Hematopoietic multipotent progenitor cell treated with erythropoietin and hydrocortisone succinate and interleukin-3 and kit ligand, for 8 days (in vitro differentiated cells): ENCODE data around the gene CD300LD.
"Not testable (repeated sequence)": the region's sequence is repeated elsewhere in the genome, so short reads cannot be mapped to it uniquely, and the experiment has no call there.

Experiments used
- DNase-seq: peaks from one replicate; pipeline ENCODE4 v3.0.0-alpha.2; 2015

Gene CD300LD

DNA sequence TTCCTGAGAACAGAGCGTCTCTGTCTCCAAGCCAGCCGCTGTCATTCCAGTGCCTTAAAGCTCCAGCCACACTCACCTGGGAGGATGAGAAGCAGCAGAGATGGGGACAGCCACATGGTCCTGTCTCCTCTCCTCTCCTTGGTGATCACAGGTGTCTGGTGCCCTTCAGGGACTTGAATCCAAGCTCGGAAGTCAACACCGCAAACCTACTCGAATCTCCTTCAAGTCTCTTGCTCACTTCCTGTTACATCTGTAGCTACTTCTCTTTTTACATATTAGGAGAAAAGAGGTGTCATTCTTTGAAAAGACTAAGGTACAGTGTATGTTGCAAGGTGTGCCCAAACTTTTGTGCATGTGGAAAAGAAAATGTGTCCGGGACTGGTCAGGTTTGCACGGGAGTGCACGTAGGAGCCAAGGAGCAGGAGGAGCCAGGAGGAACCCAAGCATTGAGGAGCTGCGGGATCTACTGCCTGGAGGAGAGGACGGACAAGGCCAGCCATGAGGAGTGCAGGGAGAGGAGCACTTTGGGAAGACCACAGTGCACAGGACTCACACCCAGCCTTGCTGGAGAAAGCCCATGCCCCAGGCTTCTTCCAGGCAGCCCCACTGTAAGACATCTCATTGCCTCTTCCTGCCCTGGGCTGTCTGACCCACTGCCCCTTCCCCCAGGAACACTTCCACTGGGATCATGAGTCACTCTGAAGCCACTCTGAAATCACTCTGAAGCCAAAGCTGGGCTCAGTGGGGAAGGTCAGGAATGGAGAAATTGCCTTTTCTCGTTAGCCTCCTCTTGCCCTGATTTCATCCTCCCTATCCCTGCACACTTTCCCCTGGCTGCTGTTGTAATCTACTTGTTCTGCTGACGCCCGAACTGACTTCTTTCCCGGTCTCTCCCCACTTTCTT is at the start of gene CD300LD:
Gene CD300LD, minus strand, starts transcription at position 197 of the 904 bp plus-strand sequence. Its CDS starts 81 bp downstream, at position 116.
- DNase-seq: no peak

DNA sequence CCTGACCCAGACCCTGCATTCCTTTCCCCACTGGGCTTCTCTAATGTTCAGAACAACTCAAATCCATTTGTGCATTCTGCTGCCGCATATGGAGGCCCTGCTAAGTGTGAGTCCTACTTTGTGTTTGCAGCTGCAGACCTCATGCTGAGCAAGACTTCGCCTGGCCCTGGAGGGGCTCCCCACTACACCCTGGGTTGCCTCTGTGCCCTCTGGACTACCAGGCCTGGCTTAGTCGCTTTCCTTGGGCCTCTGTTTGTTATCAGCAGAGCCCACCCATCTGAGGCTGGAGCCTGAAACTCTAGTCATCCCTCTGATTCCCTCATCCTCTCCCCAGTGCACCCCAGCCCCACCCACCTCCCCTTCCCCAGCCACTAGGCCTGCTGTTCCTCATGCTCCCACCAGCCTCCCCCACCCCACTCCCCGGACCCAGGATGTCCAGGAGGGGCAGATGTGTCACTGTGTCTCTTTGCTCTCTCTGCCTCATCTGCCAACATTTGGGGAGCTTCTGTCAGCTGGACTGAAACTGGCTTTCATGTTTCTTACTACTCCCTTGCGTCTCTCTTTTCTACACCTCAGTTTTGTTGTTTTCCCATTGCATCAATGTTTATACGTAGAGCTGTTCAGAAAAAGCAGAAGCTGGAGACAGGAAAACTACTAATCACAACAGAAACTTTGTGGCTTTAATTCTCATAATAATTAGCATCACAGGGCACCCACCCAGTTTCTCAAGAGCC is 49.3 kb upstream of the CD300LD start:
- DNase-seq: no peak

DNA sequence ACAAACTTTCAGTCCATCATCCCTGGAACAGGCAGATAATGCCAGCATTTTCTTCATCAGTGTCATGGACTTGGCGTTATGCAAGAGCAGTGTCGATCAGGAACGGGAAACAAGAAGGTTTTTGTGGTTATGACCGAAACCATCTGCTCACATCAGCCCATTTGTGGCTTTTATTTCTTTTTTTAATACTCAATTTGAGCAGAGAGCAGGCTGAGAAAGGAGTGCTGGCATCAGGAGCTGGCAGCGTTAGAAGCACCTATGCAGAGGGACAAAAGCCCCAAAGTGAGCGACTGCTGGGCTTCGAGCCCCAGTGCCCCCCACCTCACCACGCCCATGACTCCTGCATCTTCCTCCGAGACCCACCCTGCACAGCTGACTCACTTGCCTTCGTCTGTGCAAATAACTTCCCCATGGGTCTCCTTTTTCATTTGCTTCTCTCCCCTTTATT is 47.6 kb upstream of the CD300LD start:
- no peak for DNase-seq

DNA sequence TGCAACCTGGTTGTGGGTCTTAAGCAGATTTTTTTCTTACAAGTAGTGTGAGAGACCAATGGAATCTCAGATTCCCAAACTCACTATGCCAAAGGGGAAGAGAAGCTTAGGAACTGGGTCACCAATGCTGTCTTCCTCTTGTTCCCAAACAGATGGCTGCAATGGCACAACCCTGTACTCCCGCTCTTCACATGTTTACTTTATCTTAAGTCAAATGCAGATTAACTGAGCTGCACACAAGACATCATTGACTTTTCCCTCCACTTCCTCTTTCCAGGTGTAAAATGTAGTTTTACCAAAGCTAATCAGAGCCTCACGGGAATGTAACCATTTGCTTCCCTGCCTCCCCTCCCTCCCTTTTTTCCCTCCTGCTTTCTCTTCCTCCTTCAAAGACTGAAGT is 45.8 kb upstream of the CD300LD start:
- DNase-seq: no peak

DNA sequence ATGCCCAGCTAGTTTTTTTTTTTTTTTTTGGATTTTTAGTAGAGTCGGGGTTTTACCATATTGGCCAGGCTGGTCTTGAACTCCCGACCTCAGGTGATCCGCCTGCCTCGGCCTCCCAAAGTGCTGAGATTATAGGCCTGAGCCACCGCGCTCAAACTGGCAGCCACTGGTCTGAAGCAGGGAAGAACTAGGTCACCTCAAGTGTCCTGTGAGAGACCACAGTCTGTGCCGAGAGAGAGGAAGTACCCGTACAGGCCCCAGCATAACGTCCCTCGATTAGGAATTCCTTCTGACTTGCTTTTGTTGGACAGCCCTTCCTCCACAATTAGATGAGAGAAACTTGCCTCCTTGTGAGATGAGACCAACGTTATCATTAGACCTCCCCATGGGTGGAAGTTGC is 45.2 kb upstream of the CD300LD start:
- no peak for DNase-seq

DNA sequence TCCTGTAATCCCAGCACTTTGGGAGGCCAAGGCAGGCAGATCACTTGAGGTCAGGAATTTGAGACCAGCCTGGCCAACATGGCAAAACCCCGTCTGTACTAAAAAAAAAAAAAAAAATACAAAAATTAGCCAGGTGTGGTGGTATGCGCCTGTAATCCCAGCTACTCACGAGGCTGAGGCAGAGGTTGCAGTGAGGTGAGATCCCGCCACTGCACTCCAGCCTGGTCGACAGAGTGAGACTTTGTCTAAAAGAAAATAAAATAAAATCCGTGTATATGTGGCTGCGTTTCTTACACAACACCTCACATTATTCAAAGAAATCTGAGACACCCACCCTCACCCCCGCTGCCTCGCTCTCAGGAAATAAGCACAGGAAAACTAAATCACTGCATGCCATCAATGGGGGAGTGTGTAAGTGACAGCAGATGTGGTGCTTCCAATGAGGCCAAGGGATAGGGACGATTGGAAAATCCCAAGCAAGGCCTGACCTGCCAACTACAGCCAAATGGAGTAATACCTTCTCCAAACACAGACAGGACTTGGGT is 44.5 kb upstream of the CD300LD start:
- not testable (repeated sequence) for DNase-seq

DNA sequence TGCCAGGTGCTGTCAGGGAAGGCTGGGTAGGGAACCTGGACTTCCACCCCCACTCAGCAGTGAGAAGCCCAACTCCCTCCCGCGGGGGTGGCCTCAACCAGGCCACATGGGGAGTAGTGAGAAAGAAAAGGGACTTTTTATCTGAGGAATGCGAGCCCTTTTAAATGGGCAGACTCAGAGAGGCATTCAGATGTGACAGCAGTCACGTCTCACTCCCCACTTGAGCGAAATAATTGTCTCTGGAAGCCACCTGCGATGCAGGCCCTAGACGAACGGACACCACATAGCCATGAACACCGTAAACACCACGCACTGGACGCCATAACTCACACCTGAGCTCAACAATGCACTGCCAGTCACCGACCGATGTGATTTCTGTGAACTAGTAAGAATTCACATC is 43.3 kb upstream of the CD300LD start:
- DNase-seq: no peak

DNA sequence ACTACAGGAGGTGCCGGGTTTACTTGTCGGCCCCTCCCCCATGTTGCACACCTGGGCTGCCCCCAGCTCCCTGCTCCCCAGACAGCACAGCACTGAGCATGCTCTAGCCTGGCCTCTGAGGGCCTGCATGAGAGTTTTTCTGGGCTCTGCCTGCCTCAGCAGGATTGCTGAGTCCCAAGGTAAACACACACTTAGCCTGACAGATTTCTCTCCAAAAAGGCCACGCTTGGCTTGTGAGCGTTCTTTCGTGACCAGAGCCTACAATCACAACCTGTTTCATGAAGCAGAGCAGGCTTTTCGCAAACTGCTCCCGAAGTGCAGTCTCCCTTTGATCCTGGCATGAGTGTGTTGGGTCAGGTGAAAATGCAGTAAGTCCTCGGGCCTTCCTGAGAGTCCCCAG is 41.2 kb upstream of the CD300LD start:
- DNase-seq: no peak

DNA sequence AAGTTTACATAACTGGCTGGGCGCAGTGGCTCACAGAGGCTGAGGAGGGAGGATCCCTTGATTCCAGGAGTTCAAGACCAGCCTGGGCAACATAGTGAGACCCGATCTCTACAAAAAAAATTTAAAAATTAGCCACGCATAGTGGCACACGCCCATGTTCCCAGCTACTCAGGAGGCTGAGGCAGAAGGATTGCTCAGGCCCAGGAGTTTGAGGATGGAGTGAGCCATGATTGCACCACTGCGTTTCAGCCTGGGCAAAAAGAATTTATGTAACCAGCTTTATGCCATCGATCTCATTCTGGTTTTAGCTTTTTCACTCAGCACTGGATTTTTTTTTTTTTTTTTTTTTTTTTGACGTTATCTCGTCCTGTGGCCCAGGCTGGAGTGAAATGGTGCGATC is 40.5 kb upstream of the CD300LD start:
- DNase-seq: no peak

DNA sequence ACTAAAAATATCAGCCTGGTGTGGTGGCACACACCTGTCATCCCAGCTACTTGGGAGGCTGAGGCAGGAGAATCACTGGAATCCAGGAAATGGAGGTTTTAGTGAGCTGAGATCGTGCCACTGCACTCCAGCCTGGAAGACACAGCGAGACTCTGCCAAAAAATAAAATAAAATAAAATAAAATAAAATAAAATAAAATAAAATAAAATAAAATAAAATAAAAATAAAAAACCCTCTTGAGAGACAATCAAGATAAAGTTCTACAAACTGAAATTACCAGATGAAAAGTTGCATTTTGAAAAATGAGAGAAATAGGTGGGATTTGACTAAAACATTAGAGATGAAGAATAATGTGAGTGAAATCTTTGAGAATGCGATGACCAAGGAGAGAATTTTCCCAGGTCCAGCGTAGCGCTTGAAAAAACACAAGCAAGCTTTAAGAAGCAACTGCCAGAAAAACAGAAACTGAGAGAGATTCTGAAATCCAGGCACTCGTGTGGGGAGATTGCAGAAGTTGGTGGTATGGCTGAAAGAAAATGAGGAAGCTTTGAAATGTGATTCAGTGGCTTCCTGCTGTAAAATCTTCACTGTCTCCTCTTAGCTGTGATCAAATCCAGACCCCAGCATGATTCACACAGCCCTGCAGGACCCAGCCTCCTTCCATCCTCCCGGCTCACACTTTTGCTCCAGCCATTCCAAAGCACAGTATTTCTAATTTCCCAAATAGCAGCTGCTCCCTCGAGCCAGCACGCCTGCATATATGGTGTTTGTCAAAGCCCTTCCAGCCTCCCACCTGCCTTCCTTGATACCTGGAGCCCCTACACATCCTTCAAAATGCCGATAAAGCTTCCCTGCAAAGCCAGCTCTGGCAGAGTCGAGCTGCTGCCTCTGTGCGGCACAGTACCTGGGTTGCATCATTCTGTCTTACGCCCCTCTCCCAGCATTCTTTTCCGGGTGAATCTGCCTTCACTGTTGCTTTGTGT is 39.7 kb upstream of the CD300LD start:
- no peak for DNase-seq

DNA sequence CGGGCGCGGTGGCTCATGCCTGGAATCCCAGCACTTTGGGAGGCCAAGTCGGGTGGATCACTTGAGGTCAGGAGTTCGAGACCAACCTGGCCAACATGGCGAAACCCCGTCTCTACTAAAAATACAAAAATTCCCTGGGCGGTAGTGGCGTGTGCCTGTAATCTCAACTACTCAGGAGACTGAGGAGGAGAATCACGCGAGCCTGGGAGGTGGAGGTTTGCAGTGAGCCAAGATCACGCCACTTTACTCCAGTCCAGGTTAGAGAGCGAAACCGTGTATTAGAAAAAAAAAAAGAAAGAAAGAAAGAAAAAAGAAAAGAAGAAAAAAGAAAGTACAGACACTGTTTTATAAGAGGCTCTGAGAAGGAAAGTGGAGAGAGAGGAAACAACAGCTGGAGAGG is 38.2 kb upstream of the CD300LD start:
- DNase-seq: not testable (repeated sequence)

DNA sequence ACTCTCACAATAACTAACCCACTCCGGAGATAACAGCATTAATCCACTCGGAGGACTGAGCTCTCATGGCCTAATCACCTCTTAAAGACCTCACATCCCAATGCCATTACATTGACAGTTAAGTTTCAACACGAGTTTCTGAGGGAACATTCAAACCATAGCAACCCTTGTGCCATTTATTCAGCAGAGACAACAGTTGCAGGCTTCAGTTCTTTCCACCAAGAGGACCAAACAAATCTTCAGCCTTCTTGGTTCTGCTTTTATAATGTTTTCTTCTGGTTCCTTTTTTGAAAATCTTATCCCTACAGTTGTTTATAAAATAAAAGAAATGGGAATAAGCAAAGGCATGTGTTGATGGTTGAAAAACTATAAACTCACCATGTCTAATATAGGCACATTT is 33.6 kb upstream of the CD300LD start:
- DNase-seq: no peak

DNA sequence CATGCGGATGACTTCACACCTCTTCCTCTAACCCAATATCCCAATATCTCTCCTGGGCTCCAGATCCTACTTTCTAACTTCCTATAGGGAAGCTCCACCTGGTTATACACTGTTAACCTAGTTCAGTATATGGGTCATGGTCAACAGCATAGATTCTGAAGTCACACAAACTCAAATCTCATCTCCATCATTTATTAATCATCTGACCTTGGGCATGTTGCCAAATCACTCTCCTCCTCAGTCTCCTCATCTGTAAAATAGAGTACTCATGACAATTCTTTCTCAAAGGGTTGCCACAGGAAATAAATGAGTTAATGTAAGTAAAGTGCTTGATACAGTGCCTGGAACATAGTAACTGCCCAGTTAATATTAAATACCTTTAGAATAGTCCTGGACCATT is 32.0 kb upstream of the CD300LD start:
- no peak for DNase-seq

DNA sequence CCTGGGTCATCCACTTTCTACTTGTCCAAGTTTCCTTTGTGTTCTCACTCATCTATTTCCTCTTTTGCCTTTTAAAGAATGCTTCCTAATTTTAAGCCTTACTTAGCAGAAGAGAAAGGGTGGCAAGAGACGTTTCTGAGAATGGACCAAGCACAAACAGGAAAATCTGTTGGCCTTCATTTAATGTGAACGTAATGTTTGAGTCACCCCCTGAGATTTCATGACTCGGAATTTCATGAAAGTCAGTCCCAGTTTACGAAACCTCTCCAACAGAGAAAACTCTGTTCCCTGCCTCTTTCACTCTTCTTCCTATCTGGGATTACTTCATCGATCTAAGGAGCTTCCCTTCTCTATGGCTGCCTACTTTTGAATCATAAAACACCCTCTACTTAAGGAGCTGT is 31.6 kb upstream of the CD300LD start, which contains the start of gene CD300E:
Gene CD300E, minus strand, starts transcription at position 46 of the 401 bp plus-strand sequence. CDS start 117 bp downstream, outside the sequence.
- DNase-seq: no peak

DNA sequence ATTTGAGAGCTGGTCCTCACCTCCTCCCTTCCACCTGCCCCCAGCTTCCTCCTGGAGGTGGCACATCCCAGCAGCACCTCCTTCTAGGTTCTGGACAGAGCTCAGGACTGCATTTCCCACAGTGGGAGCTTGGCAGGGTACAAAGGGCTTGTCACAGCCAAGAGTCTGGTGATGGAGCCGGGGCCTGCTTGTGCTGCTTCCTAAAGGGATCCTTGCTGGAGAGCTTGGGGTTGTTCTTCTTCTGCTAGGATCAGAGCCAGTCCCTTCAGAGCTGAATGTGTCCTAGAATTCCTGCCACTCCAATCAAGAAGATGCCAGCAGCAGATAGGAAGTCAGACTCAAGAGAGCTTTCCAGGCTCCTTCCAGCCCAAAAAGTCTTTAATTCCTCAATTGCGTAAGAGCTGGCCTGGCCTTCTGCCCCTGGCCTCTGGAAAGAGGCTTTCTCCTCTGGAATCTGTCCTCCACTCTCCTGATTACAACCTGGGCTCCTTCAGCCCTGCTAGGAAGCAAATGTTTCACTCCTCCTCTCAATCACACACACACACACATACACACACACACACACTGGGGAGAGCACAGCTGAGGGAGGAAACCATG is 27.1 kb upstream of the CD300LD start:
- no peak for DNase-seq

DNA sequence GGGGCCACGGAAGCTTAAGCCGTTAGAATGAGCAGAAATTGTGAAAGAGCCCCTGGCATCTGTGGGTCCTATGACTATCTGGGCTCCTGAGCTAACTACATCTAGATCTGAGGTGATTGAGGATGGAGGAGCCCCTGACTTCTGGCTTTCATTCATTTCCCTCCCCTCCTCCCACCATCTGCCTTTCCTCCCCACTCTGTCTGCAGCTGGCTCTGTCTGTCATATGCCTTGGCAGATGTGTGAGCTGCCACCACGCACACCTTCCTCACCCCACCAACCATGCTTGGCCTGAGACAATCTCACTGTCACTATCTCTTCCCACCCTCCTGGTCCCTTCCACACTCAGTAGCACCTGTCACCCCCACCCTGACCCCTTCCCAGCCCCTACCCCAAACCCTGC is 26.4 kb upstream of the CD300LD start:
- DNase-seq: no peak

DNA sequence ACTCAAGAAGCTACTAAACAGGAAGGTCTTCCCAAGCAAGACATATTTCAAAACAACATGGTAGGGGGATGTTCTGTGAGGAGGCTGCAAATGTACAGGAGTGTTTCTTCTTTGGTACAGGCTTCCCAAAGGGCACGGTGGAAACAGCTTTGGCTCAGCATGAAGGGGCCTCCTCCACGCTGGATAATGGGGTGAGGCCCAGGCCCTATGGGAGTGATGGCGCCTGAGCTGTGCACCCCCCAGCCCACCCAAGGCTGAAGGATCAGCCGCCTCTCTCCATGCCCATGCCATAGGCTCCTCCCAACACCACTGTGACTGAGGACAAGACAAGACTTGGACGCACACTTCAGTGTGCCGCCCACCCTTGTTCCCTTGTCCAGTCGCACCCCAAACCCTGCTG is 24.6 kb upstream of the CD300LD start:
- no peak for DNase-seq

DNA sequence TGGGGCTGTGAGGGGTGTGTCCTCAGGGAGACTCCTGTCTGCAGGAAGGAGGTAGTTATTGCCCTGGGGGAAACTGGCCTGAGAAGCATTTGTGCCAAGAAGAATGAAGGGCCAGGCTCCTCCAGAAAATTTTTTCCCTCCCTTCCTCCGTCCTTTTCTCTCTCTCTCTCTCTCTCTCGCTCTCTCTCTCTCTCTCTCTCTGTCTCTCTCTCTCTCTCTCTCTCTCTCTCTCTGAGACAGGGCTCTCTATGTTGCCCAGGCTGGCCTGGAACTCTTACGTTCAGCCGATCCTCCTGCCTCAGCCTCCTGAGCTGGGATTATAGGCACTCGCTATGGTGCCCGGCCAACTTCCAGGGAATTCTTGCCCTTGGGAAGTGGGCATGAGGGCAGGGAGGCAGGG is 20.0 kb upstream of the CD300LD start:
- no peak for DNase-seq

DNA sequence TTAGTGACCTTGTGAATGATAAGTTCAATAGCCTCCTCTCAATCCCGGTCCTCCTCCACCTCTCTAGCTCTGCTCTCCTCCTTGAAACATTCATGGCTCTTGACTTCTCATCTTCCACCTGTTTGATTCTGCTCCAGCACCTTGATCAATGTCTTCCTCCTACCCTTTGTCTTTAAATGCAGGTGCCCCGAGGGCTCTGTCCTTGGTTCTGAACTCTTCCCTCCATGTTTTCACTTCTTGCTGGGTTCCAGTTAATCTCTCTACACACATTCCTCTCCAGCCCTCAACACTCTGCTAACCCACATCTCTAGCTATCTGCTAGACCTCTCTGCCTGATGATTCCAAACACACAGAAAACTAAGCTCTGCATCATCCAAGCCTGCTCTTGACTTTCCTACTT is 18.0 kb upstream of the CD300LD start:
- DNase-seq: no peak

DNA sequence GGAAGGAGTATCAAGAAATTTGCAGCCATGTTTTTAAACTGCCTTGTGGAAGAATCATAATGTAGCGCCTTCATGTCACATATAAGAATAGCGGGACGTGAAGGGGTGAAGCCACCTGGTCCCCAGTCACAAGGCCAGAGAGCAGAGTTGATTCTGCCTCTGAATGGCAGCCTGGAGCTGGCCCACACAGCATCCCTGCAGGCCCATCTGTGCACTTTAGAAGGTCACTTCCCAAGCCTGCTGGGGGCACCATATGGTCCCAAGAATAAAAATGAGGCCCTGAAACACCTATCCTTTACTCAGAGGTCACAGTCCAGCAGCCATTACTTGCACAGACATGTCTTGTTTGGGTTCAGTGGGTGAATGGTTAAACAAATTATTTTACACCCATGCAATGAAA is 16.4 kb upstream of the CD300LD start:
- DNase-seq: no peak

DNA sequence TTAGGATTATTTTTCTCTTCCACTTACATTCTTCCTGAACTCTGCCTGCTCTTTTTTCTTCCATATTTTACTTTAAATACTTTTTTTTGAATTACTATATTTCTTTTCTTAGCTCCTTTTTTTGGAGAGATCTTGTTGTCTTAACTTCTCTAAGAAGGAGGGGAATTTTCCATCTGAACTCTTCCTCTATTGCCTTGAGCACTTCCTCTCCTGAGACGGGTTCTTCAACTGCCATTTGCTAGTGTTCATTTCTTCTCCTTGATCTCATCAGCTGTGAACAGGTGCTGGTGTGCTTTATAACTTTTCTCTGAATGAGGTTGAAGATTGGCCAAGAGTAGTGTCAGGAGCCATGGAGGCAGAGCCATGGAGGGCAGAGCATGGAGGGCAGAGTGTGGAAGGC is 15.1 kb upstream of the CD300LD start:
- no peak for DNase-seq

DNA sequence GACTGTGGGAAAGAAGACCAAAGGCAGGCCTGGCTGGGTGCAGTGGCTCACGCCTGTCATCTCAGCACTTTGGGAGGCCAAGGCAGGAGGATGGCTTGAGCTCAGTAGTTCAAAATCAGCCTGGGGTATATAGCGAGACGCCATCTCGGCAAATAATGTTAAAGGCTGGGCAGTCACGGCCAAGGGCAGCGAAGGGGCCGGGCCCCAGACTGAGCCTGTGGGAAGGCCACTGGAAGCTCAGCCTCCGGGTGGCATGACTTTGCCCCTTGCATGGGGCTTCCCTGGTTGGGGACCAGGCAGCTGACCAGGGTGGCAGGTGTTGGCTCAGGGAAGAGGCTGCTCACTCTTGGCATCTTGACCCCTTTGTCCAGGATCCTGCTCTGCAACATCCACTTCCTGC is 14.0 kb upstream of the CD300LD start:
- no peak for DNase-seq
